Endothelial cell (in vitro differentiated cells): Measurements from ENCODE around the gene LRTM2. TPM values are rescaled to one million over a fixed set of nuclear protein-coding genes. Genes with fewer than 3 reads are reported as not detected.

Source experiments
- DNase-seq: peaks from one replicate; pipeline ENCODE4 v3.0.0; 2021; ENCODE audit warnings: low spot score
- H3K27ac Mint-ChIP-seq: one replicate; pipeline ENCODE4 v1.8.0; 2021; ENCODE audit warnings: mixed read lengths, inconsistent platforms; ENCODE audit not compliant: unreplicated experiment
- H3K27me3 Mint-ChIP-seq: one replicate; pipeline ENCODE4 v1.8.0; 2021; ENCODE audit warnings: mild to moderate bottlenecking, moderate library complexity, mixed read lengths, inconsistent platforms; ENCODE audit not compliant: unreplicated experiment
- H3K36me3 Mint-ChIP-seq: one replicate; pipeline ENCODE4 v1.8.0; 2021; ENCODE audit warnings: mild to moderate bottlenecking, low read depth, mixed read lengths, inconsistent platforms; ENCODE audit not compliant: unreplicated experiment
- H3K4me1 Mint-ChIP-seq: one replicate; pipeline ENCODE4 v1.8.0; 2021; ENCODE audit warnings: mild to moderate bottlenecking, mixed read lengths, inconsistent platforms; ENCODE audit not compliant: unreplicated experiment
- H3K4me3 Mint-ChIP-seq: one replicate; pipeline ENCODE4 v1.8.0; 2021; ENCODE audit warnings: mild to moderate bottlenecking, mixed read lengths, inconsistent platforms; ENCODE audit not compliant: unreplicated experiment
- H3K9me3 Mint-ChIP-seq: one replicate; pipeline ENCODE4 v1.8.0; 2021; ENCODE audit warnings: mixed read lengths, inconsistent platforms; ENCODE audit not compliant: unreplicated experiment
- total RNA-seq: library from RNA; stranded (reverse); fragmentation: NEBNext Ultra II Directional; extraction: Animal tissue kit (Norgen Biotek cat#: 25700); gene quantifications from one replicate; pipeline ENCODE4 v1.2.1, GENCODE V29; 2021; ENCODE audit not compliant: unreplicated experiment
- TF ChIP-seq, protein P1 (sequence below): fragments of 200-600 bp; sonication (generic); IDR thresholded peaks from one replicate; pipeline ENCODE4 v1.5.0; 2021; ENCODE audit warnings: antibody characterized with exemption; ENCODE audit not compliant: unreplicated experiment

LRTM2 gene
- total RNA-seq, 1 donor from 2014 or later, result not detected

DNA sequence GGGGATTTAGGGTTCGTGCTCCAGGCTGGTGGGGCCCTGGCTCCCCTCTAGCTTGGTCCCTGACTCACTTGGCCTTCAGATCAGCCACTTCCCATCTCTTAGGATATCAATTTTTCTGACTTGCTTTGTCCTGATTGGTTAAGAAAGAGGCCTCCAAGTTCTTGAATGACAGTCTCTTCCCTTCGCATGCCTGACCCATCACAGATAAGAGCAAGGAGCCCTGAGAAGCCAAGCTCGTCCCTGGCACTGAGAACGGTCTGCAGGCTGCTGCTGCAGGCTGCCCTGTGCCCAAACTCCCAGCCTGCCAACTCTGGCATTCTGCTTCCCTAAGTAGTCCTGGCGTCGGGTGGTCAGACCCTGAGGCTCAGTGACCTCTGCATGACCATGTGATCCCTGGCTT is 794 bp upstream of the LRTM2 start:
- no peaks in the 10 kb centered on the region for H3K9me3 Mint-ChIP-seq
- peaks cover 8% of the 10 kb centered on the region for H3K4me1 Mint-ChIP-seq
- DNase-seq, result no peak
- H3K27me3 Mint-ChIP-seq, result peaks cover 22% of the 10 kb centered on the region
- no peak overlapping the region for H3K4me3 Mint-ChIP-seq
- H3K36me3 Mint-ChIP-seq, result no peaks in the 10 kb centered on the region
- no peak overlapping the region for H3K27ac Mint-ChIP-seq
- TF ChIP-seq, protein P1, sequence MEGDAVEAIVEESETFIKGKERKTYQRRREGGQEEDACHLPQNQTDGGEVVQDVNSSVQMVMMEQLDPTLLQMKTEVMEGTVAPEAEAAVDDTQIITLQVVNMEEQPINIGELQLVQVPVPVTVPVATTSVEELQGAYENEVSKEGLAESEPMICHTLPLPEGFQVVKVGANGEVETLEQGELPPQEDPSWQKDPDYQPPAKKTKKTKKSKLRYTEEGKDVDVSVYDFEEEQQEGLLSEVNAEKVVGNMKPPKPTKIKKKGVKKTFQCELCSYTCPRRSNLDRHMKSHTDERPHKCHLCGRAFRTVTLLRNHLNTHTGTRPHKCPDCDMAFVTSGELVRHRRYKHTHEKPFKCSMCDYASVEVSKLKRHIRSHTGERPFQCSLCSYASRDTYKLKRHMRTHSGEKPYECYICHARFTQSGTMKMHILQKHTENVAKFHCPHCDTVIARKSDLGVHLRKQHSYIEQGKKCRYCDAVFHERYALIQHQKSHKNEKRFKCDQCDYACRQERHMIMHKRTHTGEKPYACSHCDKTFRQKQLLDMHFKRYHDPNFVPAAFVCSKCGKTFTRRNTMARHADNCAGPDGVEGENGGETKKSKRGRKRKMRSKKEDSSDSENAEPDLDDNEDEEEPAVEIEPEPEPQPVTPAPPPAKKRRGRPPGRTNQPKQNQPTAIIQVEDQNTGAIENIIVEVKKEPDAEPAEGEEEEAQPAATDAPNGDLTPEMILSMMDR, result no peak

DNA sequence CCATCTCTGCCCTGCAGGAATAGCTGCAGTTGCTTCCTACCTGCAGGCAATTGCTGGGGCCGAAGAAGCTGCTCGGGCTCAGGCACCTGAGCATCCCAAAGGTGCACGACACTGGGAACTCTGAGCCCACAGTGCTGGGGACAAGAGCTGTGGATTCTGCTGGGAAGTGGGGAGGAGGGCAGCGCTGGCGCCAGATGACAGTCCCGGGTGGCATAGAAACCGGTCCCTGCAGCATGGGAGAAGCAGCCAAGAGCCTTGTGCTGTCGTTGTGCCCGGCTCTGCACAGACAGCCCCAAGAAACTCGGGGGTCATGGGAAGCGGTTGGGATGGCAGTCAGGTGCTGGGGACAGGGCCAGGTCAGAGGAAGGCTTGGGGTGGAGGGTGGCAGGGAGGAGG is 529 bp downstream of the LRTM2 start:
- Mint-ChIP-seq H3K9me3 (no peaks in the 10 kb centered on the region), H3K4me1 (peaks cover 8% of the 10 kb centered on the region), H3K27me3 (peaks cover 25% of the 10 kb centered on the region), H3K27ac (no peak overlapping the region), H3K4me3 (no peak overlapping the region), H3K36me3 (no peaks in the 10 kb centered on the region)
- TF ChIP-seq, protein P1, result no peak
- DNase-seq, result no peak

DNA sequence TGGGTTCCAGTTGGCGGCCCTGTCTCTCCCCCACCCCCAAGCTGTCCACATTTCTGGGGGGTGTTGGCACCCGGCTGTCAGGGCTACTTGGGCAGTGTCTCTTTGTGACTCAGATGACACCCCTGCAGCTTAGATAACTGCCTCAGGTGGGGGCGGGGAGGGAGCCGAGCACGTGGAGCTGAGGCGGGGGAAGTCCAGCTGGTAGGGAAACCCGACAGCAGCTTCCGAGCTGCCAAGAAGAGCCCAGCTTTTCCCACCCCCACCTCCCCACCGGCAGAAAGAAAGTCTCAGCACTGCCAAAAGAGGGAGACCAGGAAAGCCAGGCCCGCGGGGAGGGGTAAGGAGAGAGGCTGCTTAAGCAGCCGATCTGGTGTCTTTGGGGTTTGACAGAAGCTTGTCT is 1.4 kb downstream of the LRTM2 start:
- Mint-ChIP-seq H3K4me1 (peaks cover 4% of the 10 kb centered on the region), H3K9me3 (no peaks in the 10 kb centered on the region), H3K27me3 (peaks cover 22% of the 10 kb centered on the region), H3K4me3 (no peak overlapping the region), H3K36me3 (no peaks in the 10 kb centered on the region), H3K27ac (no peak overlapping the region)
- TF ChIP-seq, protein P1, result no peak
- no peak for DNase-seq

DNA sequence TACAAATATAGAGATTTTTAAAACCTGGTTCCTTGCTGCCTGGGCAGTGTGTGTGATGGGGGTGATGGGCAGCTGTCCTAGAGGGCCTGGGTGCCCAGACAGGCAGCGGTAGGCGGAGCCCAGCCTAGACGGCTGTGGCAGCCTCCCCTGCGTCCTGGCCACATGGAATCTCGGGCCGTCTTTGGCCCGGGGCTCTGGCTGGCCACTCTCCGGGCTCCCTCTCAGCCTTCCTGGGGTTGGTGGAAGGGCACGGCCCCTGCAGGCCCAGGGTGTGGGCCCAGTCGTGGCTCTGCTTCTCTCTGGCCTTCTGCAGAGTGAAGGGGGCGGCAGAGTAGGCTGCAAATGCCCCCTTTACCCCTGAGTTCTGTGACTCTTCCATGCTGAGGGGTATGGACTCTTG is 2.3 kb downstream of the LRTM2 start:
- Mint-ChIP-seq H3K27me3 (peaks cover 22% of the 10 kb centered on the region), H3K27ac (no peak overlapping the region), H3K4me1 (peaks cover 4% of the 10 kb centered on the region), H3K36me3 (no peaks in the 10 kb centered on the region), H3K9me3 (no peaks in the 10 kb centered on the region), H3K4me3 (no peak overlapping the region)
- TF ChIP-seq, protein P1, result no peak
- no peak for DNase-seq

DNA sequence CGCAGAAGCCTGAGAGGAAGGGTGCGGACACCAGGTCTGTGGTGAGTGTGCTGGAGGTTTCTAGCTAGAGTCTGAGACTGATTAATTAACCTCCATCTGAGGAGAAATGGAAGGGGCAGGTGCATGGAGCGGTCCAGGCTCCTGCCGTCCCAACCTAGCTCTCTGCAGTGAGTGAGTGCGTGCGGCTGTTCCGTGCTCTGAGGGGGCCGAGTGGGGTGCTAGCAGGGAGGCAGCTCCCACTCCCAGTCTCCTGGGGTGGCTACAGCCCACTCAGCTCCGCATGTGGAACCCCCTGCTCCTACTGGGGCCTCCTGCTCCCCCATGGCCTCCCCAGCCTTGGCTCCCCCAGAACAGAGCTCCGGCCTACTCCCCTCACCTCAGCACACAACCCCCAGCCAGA is 2.9 kb downstream of the LRTM2 start:
- Mint-ChIP-seq H3K27ac (no peak overlapping the region), H3K9me3 (no peaks in the 10 kb centered on the region), H3K27me3 (peaks cover 22% of the 10 kb centered on the region), H3K4me3 (no peak overlapping the region), H3K4me1 (peaks cover 4% of the 10 kb centered on the region), H3K36me3 (no peaks in the 10 kb centered on the region)
- no peak for DNase-seq
- TF ChIP-seq, protein P1, result no peak
